Cerebellar cortex (tissue), 1 donor: ENCODE results near the gene DDN.

Source experiments
- DNase-seq: peaks from one replicate; pipeline ENCODE4 v3.0.0-alpha.2; 2015; ENCODE audit warnings: low spot score

DDN gene

GRCh38 chr12:48981757-48982157 lies 17.4 kb downstream of the DDN start:
- no peak for DNase-seq

DNA sequence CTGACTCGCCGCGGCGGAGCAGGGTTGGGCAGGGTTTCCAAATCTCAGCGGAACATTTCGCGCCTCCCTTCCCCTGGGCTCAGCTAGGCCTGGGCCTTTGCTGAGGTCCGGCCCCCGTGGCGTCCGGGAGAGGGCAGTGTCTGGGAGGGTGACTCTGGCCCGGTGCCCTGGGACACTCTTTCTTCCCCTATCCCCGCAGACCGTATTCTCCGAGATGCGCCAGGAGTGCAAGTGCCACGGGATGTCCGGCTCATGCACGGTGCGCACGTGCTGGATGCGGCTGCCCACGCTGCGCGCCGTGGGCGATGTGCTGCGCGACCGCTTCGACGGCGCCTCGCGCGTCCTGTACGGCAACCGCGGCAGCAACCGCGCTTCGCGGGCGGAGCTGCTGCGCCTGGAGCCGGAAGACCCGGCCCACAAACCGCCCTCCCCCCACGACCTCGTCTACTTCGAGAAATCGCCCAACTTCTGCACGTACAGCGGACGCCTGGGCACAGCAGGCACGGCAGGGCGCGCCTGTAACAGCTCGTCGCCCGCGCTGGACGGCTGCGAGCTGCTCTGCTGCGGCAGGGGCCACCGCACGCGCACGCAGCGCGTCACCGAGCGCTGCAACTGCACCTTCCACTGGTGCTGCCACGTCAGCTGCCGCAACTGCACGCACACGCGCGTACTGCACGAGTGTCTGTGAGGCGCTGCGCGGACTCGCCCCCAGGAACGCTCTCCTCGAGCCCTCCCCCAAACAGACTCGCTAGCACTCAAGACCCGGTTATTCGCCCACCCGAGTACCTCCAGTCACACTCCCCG lies 18.0 kb downstream of the DDN start:
- DNase-seq: no peak

GRCh38 chr12:48980389-48980952 lies 18.7 kb downstream of the DDN start:
- no peak for DNase-seq

- DNase-seq: no peak
Measured at GRCh38 chr12:48979602-48980388, 19.4 kb downstream of the DDN start.

DNA sequence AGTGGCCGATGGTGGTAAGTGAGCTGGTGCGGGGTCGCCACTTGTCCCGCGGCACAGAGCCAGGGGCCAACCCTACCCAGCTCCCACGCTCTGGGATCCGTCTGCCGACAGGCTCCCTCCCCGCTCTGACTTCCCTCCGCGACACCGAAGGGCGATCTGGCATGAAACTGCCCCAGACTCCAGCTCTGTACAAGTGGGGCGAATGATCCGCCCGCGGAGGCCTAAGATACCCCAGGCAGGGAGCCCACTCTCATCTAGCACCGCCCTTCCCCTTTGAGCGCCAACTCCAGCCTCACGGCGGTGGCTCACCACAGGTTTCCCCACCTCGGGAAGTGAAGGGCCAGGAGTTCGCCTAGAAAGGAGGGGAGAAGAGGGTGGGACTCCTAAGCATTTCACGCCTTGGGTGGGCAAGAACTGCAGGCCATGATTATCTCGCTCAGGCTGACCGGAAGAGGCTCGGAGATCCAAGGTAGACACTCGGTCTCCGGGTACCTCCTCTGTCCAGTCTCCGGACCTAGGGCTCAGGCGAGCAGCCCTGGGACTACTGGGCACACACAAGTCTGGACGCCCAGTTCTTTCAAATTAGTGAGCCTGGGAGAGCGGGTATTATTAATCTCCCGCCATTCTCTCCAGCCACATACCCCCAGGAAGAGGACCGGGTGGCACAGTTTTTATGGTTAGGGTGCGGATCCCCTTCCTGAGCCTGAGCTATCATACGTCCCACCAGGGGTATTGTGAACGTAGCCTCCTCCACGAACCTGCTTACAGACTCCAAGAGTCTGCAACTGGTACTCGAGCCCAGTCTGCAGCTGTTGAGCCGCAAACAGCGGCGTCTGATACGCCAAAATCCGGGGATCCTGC lies 20.2 kb downstream of the DDN start:
- DNase-seq: no peak

- no peak for DNase-seq
Measured at GRCh38 chr12:48978291-48978740, 20.9 kb downstream of the DDN start, which contains the start of gene WNT1. Gene WNT1, plus strand, starts transcription at chr12:48978322. Its CDS starts 329 bp downstream, at chr12:48978651.

- no peak for DNase-seq
Measured at GRCh38 chr12:48977290-48978281, 21.6 kb downstream of the DDN start.

DNA sequence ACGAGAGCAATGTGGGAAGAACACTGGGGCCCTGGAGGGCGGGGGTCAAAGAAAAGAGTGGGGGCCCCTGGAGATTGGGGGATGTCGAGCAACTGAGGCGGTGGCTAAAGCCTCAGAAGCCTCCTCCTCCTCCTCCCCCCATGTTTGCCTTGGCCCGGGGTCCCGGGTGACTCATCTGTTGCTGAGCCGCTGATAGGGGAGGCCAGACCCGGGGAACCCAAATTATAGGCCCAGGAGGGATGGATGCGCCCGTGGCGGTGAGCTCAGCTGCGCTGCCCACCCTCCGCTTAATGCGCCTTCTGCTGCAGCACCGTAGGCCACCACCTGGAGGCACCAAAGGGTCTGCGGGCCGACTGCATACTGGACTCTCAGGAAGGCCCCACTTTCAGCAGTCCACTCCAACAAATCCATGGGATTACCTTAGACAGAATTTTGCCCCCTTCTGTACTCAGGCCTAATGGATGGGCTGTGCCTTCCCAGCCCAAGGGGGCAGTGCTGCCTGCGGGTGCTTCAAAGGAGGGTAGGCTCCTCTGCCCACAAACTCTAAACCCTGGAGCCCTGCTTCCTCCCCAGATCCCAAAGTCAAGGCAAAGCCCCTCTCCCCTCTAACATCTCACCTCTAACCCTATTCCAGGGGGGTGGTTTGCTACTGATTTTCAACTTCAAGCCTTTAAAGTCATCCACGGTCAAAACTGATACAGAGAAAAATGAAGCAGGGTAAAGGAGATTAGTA lies 25.1 kb downstream of the DDN start:
- DNase-seq: no peak

GRCh38 chr12:48973531-48973930 lies 25.6 kb downstream of the DDN start:
- no peak for DNase-seq

GRCh38 chr12:48972952-48973483 lies 26.2 kb downstream of the DDN start:
- DNase-seq: no peak

- DNase-seq: no peak
Measured at GRCh38 chr12:48972213-48972951, 26.8 kb downstream of the DDN start.

GRCh38 chr12:48970702-48971334 lies 28.4 kb downstream of the DDN start:
- DNase-seq: no peak

DNA sequence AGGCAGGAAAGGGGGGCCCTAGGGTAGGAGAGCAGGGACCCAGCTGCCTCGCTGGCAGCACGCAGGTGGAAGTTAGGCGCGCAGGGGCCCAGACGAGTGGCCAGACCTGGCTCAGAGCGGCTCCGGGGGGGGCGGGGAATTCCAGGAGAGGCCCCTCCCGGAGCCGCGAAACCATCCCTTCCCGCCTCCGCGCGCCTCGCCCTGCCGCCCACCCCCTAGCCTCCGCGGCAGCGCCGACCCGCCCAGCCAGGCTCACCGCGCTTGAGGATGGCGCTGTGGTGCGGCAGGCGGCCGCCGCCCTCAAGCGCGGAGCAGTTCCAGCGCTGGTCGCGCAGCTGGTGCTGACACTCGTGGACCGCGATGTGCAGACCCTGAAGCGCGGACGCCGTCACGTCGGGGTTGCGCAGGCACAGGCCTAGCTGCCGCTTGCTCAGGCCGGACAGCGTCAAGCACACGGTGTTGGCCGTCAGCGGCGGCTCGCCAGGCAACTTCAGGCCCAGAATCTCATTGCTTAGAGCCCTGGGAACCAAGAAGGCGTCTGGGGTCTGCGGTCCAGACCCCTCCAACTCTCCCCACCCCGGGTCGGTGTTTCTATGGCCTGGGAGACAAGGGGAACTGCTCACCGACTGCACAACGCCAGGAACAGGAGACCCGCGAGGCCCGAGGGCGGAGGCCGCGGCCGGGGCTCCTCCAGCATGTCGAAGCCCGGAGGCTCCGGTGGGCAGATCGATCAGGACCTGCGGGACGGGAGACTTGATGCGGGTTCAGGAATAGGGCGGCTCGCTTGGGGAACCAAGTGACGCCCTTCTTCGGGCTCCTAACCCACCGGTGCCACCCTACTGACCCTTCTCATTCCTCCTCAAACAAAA lies 29.1 kb downstream of the DDN start:
- DNase-seq: no peak

DNA sequence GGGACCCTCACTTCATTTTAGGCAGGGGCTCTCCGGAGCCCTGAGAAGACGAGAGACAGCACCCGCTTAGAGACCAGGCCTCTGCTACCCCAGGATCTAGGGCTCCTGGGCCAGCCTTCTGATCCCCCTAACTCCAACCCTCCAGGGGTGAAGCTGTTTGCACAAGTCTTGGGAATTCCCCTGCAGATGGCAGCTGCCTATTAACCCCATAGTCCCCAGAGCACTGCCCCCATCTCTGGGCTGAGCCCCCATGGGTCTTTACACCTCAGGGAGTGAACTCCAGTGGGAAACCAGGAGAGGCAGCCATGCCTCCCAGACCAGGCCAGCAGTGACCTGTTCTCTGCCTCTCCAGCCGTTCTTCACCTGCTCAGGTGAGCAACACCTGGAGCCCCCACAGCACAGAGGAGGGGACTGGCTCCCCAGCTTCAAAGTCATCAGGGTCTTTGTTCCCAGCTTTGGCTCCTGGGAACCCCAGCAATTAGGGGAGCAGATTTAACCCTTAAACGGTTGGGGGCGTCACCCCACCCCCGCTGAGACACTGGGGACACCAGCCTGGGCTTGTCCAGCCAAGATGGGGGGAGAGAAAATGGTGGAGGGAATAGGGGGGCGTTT lies 29.9 kb downstream of the DDN start:
- no peak for DNase-seq

- no peak for DNase-seq
Measured at GRCh38 chr12:48968467-48968866, 30.7 kb downstream of the DDN start.

- no peak for DNase-seq
Measured at GRCh38 chr12:48967991-48968390, 31.2 kb downstream of the DDN start.
